Activated CD8-positive, alpha-beta memory T cell treated with anti-CD3 and anti-CD28 coated beads, Interleukin-2, amount 50 U/mL, for 4 hours (primary cell): ENCODE results near the gene PDE7B.

Source experiments
- DNase-seq: peaks from one replicate; pipeline ENCODE4 v3.0.0-alpha.2; 2020

PDE7B gene

DNA sequence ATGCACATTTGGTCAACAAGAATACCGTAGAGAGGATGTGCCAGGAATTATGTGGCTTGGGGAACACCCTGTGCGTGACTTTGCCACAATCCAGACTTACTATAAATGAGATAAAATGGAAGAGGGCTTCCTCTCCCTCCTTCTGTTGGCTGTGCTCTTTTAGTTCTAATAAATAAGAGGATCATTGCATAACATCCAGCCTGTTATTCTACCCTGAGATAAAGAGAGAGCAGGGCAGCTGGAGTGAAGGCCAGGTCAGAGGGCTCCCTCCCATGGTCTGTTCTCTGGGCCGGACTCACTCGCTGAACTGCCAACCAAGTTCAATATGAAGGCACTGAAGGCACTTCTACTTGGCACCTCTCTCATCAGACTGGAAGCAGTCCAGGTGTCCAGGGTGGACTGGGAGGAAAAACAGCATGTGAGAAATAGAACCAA, 306.9 kb downstream of the PDE7B start:
- no peak for DNase-seq

DNA sequence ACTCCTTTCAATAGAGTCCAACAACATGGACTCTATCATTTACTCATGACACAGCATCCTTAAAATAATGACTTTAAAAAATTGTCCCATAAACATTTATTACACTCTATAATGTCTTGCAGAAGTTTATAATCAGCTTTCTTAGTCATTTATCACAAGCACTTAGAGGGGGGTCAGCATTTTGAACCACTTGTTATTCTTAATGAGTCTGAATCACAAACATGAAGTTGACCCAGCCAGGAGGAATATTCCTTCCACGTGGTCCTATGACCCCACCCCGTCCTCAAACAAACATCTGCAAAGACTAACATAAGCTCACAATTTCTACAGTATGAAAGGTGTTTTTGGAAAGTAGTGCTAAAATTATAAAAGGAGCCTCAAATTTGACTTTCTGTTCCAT, 307.5 kb downstream of the PDE7B start:
- DNase-seq: no peak

DNA sequence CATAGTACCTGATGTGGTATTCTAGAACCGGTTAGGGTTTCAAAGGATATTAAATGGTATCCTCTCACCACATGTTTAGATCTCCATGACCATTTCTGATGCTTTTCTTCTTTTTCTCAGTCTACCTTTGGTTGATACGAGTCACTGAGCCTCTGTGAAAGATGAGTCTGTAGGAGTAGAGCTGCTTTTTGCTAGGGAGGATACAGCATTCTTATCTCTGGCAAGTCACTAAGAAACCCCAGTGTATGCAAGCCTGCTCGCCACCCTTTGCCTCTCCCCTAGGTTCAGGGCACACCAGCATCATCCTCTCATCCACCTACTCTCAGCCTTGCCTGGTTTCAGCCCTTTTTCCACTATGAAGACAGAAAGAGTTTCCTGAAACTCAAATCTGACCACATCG, 308.7 kb downstream of the PDE7B start:
- DNase-seq: no peak

- DNase-seq: no peak
Observed at GRCh38 chr6:136161950-136162349, 310.4 kb downstream of the PDE7B start.

DNA sequence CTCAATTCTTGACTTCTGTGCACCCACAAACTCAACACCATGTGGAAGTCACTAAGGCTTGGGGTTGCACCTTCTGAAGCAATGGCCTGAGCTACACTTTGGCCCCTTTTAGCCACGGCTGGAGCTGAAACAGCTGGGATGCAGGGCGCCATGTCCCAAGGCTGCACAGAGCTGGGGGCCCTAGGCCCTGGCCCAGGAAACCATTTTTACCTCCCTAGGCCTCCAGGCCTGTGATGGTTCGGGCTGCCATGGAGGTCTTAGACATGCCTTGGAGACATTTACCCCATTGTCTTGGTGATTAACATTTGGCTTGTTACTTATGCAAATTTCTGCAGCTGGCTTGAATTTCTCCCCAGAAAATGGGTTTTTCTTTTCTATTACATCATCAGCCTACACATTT, 311.8 kb downstream of the PDE7B start:
- no peak for DNase-seq

GRCh38 chr6:136166815-136167214, 315.3 kb downstream of the PDE7B start:
- DNase-seq: no peak

DNA sequence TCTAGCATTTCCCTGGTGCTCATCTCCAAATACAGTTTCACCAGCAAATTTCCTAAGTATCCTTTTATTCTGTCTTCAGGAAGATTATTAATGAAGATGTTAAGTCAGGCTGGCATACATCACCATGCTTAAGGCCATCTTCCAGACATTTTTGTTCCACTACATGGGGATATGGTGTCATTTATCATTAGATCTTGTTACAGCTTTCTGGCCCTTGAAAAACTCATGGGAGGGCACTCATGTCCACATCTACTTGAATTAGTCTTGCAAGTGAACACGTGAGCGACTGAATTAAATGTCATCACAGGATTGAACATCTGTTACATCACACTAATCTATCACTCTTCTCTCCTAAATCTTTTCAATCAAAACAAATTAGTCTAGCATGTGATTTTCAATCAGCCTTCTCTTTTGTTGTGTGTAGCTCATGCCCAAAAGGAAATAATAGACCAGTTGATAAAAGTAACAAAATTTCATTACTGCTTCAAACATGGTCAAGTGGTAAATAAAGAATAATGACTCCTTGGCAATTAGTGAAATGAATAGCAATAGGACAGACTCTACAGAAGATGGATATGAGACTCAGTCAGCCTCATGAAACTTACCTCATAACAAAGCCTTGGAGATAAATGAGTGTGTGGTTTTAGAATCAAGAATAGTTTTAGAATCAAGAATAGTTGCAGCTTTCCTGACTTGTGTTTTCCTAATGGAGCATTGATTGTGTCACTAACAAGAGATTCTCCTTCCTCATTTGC, 318.1 kb downstream of the PDE7B start:
- DNase-seq: no peak

GRCh38 chr6:136171231-136171630, 319.7 kb downstream of the PDE7B start:
- no peak for DNase-seq

GRCh38 chr6:136173519-136174507, 322.3 kb downstream of the PDE7B start:
- DNase-seq: no peak

DNA sequence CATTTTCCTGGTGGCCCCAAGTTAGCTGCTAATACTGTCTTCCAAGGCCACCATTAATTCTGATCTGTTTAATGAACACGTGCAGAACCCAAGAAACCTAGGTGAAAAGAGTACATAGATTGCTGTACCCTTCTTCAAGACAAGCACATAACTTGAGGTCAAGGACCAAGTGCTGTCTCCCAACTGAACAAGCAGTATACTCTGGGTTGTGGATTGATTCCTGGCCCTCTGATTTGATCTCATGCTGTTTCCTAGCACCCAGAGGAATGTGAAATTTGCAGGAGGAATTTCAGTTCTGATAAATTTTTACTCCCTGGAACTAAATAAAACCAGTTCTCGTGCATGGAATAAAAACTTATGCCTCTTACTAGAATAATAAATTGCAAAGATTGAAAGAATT, 323.0 kb downstream of the PDE7B start:
- no peak for DNase-seq

DNA sequence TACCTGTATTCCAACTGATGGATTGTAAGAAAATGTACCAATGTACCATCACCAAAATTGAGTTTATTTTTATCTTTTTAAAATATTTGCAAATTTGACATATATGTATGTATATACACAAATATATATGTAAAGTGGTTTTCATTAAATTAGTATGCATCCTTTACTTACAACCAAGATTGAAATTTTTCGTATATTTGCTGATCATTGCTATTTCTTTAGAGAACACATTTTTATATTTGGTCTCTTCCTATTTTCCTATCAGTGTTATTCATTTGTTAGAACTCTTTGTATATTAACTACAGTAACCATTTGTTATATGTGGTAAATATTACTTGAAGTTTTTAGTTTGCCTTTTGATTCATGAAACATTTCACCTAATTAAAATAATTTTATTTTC, 324.4 kb downstream of the PDE7B start:
- DNase-seq: no peak

DNA sequence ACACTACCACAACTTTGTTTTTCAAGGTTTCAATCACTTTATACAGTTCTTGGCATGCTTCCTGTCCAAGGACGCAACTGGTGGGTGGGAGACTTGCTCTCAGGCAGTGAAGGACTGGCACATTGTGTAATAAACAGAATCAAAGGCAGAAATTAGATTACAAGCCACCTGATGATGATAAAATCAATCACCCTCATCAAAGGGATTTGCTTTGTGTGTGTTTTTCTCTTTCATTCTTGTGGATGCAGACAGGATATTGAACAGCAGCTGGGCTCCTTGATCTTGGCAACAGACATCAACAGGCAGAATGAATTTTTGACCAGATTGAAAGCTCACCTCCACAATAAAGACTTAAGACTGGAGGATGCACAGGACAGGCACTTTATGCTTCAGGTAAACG, 327.2 kb downstream of the PDE7B start:
- DNase-seq: no peak

- no peak for DNase-seq
Observed at GRCh38 chr6:136180704-136181511, 329.4 kb downstream of the PDE7B start.

- DNase-seq: no peak
Observed at GRCh38 chr6:136181512-136181833, 330.0 kb downstream of the PDE7B start.

DNA sequence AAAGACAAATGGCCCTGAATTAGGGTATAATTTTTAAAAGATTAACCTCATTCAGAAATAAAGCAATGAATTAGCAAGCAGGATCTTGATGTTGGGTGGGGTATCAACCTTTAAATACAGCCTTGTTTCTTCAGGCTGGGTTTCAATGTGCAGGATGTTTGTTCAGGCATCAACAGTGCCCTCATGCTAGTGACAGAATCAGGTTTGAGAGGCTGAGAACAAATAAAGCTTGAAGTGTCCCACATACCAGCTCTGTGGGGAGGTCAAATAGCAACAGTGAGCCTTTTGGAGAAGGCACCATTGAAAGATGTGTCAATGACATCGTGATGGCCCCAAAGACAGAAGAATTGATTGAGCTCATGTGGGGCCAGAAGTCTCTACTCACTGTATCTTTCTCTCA, 330.4 kb downstream of the PDE7B start:
- no peak for DNase-seq

- no peak for DNase-seq
Observed at GRCh38 chr6:136184738-136185137, 333.2 kb downstream of the PDE7B start.

DNA sequence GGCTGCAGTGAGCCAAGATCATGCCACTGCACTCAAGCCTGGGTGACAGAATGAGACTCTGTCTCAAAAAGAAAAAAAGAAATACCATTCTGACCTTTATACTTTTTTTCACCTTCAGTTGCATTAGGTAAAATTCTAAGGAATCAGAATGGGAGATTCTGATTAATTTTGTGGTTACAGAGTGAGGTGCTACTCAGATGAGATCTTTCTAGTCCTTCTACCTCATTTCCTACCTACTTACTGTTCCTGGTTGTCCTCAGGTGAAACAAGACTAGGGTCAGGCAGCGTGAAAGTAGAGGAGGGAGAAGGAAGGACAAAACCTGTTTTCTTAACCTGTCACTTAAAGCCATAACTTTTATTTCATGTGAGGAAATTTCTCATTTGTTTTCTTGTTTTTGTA, 334.9 kb downstream of the PDE7B start:
- DNase-seq: no peak

- no peak for DNase-seq
Observed at GRCh38 chr6:136188486-136188885, 337.0 kb downstream of the PDE7B start.

- no peak for DNase-seq
Observed at GRCh38 chr6:136189104-136189503, 337.6 kb downstream of the PDE7B start.

GRCh38 chr6:136191606-136192312, 340.3 kb downstream of the PDE7B start:
- DNase-seq: no peak

DNA sequence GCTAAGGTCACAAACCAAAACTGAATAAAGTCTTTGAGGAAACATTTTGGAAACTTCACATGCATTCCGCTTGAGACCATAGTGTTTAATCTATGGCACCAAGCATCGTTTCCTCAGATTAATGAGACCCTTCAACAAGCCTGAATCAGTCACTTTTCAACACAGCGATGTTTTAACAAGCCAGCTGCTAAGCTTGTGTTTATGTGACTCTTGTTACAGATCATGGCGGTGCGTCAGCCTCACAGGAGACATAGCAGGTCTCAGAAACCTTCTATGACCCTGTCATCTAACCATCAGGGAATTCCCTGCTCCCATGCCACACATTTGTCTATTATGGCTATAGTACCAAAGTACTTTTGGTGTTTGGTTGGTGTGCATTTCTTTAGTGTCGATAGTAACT, 341.4 kb downstream of the PDE7B start:
- no peak for DNase-seq

GRCh38 chr6:136201732-136202131, 350.2 kb downstream of the PDE7B start:
- no peak for DNase-seq

DNA sequence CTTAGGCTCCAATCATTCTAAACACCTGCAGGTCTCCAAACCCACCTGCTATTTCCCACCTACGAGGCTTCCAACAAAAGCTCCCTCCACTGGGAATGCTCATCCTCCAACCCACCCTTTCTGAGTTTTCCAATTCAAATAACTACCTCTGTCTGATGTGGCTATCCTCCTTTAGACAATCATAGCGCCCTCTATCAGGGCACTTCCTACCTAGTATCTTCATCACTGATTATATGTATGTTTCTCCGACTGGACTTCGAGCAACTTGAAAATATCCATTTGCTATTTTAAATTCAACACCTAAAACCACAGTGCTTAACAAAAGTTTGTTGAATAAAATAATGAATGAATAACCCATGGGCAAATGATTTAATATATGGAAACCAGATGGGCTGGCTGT, 357.3 kb downstream of the PDE7B start:
- no peak for DNase-seq
